ENCODE measurements around the gene CNTN2.

Gene CNTN2

DNA sequence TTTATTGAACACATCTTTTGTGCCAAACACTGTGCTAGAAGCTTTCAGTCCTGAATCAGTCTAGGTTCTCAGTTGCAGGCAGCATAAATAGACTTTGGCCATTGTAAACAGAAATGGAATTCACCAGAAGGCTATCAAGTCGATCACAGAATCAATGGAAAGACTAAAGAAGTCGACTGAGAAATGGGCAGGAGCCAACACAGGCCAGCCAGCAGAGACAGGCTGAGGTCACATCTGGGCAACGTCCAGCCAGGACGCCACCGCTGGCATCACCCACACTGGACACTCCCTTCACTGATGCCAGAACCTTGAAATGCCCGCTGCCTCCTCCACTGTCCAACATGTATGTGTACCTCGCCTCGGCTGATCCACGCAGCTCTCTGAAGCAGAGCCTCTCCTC, 5.5 kb upstream of the CNTN2 start:
- Histone ChIP-seq H3K4me1 (ENCODE audit: insufficient read depth, low read length) (no peaks in the 10 kb centered on the region), H3K9me3 (ENCODE audit: control insufficient read depth, insufficient read depth, low read length) (no peaks in the 10 kb centered on the region), H3K9ac (ENCODE audit: low read depth, low read length) (no peak overlapping the region), H3K36me3 (ENCODE audit: insufficient read depth, low read length) (no peaks in the 10 kb centered on the region)

- Histone ChIP-seq H3K9ac (ENCODE audit: low read depth, low read length) (no peak overlapping the region), H3K9me3 (ENCODE audit: control insufficient read depth, insufficient read depth, low read length) (no peaks in the 10 kb centered on the region), H3K36me3 (ENCODE audit: insufficient read depth, low read length) (no peaks in the 10 kb centered on the region), H3K4me1 (ENCODE audit: insufficient read depth, low read length) (no peaks in the 10 kb centered on the region)
These were observed 4.8 kb upstream of the CNTN2 start for GRCh38 chr1:205038132-205038786.

- no peak overlapping the region for H3K9ac ChIP-seq (ENCODE audit: low read depth, low read length)
- H3K36me3 ChIP-seq (ENCODE audit: insufficient read depth, low read length) = no peaks in the 10 kb centered on the region
- peaks cover 15% of the 10 kb centered on the region for H3K4me1 ChIP-seq (ENCODE audit: insufficient read depth, low read length)
- no peaks in the 10 kb centered on the region for H3K9me3 ChIP-seq (ENCODE audit: control insufficient read depth, insufficient read depth, low read length)
These were observed 1.9 kb upstream of the CNTN2 start for GRCh38 chr1:205041001-205041715.

DNA sequence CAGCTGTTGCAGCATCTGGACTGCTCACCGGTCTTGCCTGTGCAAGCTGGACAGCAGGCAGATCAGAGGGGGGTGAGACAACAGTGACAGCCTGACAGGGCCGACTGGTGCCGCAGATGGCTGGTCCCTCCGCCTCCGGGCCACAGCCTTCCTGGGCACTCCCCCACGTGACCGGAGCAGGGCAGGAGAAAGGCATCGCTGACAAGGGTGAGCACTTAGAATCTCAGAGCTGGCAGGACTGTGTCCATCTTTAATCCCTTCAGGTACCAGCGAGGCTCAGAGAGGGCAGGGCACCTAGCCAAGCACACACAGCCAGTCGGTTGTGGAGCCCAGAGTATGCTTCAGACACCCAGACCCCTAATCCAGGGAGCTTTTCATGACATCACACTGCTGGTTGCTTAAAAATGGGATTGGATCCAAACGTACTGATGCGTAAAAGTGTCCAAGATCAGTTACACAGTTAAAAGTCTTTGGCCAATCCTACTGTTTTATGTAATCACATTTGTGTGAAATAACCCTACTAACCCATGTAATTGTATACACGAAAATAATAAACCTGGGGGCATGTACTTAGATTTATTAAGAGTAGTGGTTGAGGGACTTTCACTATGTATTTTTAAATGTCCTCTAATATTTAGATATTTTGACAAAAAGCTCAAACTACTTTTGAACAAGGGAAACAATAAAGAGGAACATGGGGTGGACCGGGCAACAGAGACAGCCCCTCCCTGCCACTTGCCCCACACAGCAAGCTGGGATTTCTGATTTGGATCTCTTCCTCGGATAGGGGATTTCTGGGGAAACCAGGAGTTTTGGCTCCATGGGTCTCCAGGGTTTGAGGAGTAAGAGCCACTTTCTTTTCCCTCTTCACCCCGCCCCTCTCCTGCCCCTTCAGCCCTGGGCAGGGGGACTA, 758 bp upstream of the CNTN2 start:
- Histone ChIP-seq H3K9ac (ENCODE audit: low read depth, low read length) (no peak overlapping the region), H3K4me1 (ENCODE audit: insufficient read depth, low read length) (peaks cover 15% of the 10 kb centered on the region), H3K9me3 (ENCODE audit: control insufficient read depth, insufficient read depth, low read length) (no peaks in the 10 kb centered on the region), H3K36me3 (ENCODE audit: insufficient read depth, low read length) (no peaks in the 10 kb centered on the region)

- H3K36me3 ChIP-seq (ENCODE audit: insufficient read depth, low read length) = no peaks in the 10 kb centered on the region
- H3K9ac ChIP-seq (ENCODE audit: low read depth, low read length) = no peak overlapping the region
- peaks cover 15% of the 10 kb centered on the region for H3K4me1 ChIP-seq (ENCODE audit: insufficient read depth, low read length)
- no peaks in the 10 kb centered on the region for H3K9me3 ChIP-seq (ENCODE audit: control insufficient read depth, insufficient read depth, low read length)
These were observed 854 bp downstream of the CNTN2 start for GRCh38 chr1:205043866-205044265.

GRCh38 chr1:205044741-205045140, 1.7 kb downstream of the CNTN2 start:
- Histone ChIP-seq H3K9ac (ENCODE audit: low read depth, low read length) (no peak overlapping the region), H3K9me3 (ENCODE audit: control insufficient read depth, insufficient read depth, low read length) (no peaks in the 10 kb centered on the region), H3K4me1 (ENCODE audit: insufficient read depth, low read length) (peaks cover 15% of the 10 kb centered on the region), H3K36me3 (ENCODE audit: insufficient read depth, low read length) (no peaks in the 10 kb centered on the region)

DNA sequence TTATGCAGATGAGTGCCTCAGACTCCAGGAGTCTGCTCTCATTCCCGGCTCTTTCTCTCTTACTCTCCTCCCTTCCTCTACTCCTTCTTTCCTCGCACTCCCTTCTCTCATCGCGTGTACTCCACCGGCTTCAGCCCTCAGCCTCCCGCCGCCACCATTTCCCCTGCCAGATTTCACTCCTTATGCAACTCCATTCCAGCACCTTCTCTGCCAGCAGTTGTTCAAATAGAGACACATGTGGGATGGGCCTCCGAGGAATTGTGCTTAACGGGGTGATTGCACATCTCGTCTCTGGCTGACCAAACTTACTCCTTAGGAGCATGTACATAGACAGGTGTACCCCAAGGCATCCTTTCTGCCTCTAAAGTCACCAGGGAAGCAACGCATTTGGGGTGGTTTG, 2.1 kb downstream of the CNTN2 start:
- Histone ChIP-seq H3K9ac (ENCODE audit: low read depth, low read length) (no peak overlapping the region), H3K36me3 (ENCODE audit: insufficient read depth, low read length) (no peaks in the 10 kb centered on the region), H3K4me1 (ENCODE audit: insufficient read depth, low read length) (peaks cover 15% of the 10 kb centered on the region), H3K9me3 (ENCODE audit: control insufficient read depth, insufficient read depth, low read length) (no peaks in the 10 kb centered on the region)

DNA sequence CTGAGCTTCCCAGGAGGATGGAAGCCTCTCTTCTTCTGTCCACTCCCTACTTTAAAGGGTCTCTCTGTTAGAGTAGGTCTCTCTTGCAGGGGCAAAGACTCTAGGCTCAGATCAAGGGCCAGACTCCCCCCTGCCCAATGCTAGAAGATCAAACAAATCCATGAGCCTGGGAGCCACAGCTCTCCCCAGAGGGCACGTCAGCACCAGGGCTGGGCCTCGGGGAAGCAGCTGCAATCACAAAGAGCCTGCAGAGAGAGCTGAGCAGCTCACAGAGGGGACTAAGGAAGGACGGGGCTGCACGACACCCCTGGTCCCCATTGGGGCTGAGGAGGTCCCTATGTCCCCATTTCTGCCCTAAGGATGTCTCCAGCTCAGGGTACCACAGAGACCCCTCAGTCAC, 3.9 kb downstream of the CNTN2 start:
- Histone ChIP-seq H3K36me3 (ENCODE audit: insufficient read depth, low read length) (no peaks in the 10 kb centered on the region), H3K9ac (ENCODE audit: low read depth, low read length) (no peak overlapping the region), H3K4me1 (ENCODE audit: insufficient read depth, low read length) (peaks cover 15% of the 10 kb centered on the region), H3K9me3 (ENCODE audit: control insufficient read depth, insufficient read depth, low read length) (no peaks in the 10 kb centered on the region)

GRCh38 chr1:205047764-205048231, 4.8 kb downstream of the CNTN2 start:
- Histone ChIP-seq H3K36me3 (ENCODE audit: insufficient read depth, low read length) (no peaks in the 10 kb centered on the region), H3K9ac (ENCODE audit: low read depth, low read length) (no peak overlapping the region), H3K9me3 (ENCODE audit: control insufficient read depth, insufficient read depth, low read length) (no peaks in the 10 kb centered on the region), H3K4me1 (ENCODE audit: insufficient read depth, low read length) (peaks cover 15% of the 10 kb centered on the region)

DNA sequence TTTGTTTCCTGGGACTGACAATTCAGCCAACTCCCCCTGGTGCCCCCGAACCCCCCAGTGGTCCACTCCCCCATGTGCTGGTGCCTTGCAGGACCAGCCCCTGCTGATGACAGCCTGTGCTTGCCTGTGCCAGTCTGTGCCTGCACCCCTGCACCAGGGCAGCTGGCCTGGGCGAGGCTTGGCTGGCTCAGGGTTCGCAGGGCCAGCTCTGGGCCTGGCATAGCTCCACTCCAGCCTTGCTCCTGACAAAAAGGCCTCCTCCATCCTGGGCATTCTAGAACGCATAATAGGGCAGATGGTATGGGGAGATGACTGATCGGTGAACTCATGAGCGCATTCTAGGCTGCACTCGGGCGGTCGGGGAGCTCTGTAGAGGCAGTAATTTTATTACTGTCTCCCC, 5.4 kb downstream of the CNTN2 start:
- Histone ChIP-seq H3K4me1 (ENCODE audit: insufficient read depth, low read length) (peaks cover 15% of the 10 kb centered on the region), H3K36me3 (ENCODE audit: insufficient read depth, low read length) (no peaks in the 10 kb centered on the region), H3K9me3 (ENCODE audit: control insufficient read depth, insufficient read depth, low read length) (no peaks in the 10 kb centered on the region), H3K9ac (ENCODE audit: low read depth, low read length) (no peak overlapping the region)

DNA sequence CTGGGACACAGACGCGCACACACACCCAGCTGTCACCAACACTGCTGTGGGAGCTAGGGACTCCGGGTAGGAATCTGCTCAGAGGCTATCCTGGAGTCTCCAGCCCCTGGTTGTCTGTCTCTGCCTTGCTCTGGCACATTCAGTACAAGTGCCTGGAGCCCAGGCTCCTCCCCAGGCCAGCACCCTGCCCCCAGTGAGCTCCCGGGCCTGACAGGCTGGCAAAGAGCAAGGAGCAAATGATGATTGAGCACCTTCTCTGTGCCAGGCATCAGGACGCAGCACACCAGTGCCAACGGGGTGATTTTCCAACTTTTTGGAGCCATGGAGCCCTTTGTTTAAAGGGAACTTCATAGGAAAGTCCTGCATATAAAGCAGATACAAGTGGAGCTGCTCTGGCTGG, 6.5 kb downstream of the CNTN2 start:
- H3K9ac ChIP-seq (ENCODE audit: low read depth, low read length) = no peak overlapping the region
- H3K9me3 ChIP-seq (ENCODE audit: control insufficient read depth, insufficient read depth, low read length) = no peaks in the 10 kb centered on the region
- H3K4me1 ChIP-seq (ENCODE audit: insufficient read depth, low read length) = peaks cover 7% of the 10 kb centered on the region
- no peaks in the 10 kb centered on the region for H3K36me3 ChIP-seq (ENCODE audit: insufficient read depth, low read length)

GRCh38 chr1:205052690-205053089, 9.7 kb downstream of the CNTN2 start:
- H3K36me3 ChIP-seq (ENCODE audit: insufficient read depth, low read length) = no peaks in the 10 kb centered on the region; the same call in 1 of the 2 replicates
- H3K9me3 ChIP-seq (ENCODE audit: control insufficient read depth, insufficient read depth, low read length) = no peaks in the 10 kb centered on the region
- H3K4me1 ChIP-seq (ENCODE audit: insufficient read depth, low read length) = no peaks in the 10 kb centered on the region
- no peak overlapping the region for H3K9ac ChIP-seq (ENCODE audit: low read depth, low read length)

- Histone ChIP-seq H3K9ac (ENCODE audit: low read depth, low read length) (no peak overlapping the region), H3K9me3 (ENCODE audit: control insufficient read depth, insufficient read depth, low read length) (no peaks in the 10 kb centered on the region), H3K4me1 (ENCODE audit: insufficient read depth, low read length) (no peaks in the 10 kb centered on the region), H3K36me3 (ENCODE audit: insufficient read depth, low read length) (no peaks in the 10 kb centered on the region; the same call in 1 of the 2 replicates)
These were observed 10.3 kb downstream of the CNTN2 start for GRCh38 chr1:205053296-205053695.

DNA sequence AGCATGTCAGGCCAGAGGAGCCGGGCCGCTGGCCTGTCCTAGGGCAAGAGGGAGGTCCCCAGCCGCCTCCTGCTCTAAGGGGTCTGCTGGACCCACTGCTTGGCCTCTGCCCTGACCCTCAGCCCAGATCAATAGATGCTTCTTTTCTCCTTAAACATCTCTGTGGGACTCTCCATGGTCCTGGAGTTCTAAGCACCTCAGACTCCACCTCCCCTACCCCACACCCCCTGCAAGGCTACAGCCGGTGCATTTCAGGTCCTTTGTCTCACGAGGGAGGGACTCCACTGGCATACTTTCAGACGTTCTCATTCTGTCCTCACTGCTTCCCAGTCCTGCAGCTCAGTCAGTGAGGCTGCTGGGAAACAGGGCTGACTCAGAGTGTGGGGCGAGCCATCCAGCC, 11.0 kb downstream of the CNTN2 start:
- Histone ChIP-seq H3K9me3 (ENCODE audit: control insufficient read depth, insufficient read depth, low read length) (no peaks in the 10 kb centered on the region), H3K4me1 (ENCODE audit: insufficient read depth, low read length) (no peaks in the 10 kb centered on the region), H3K36me3 (ENCODE audit: insufficient read depth, low read length) (no peaks in the 10 kb centered on the region; the same call in 1 of the 2 replicates), H3K9ac (ENCODE audit: low read depth, low read length) (no peak overlapping the region)

Measured in ES-I3 (cell line).